Hepatocyte (in vitro differentiated cells): ENCODE measurements around the gene H6PD. TPM values are rescaled to one million over a fixed set of nuclear protein-coding genes. Genes with fewer than 3 reads are reported as not detected.

ENCODE experiments used
- DNase-seq: peaks from one replicate; pipeline ENCODE4 v3.0.0-alpha.2; 2016; ENCODE audit warnings: low spot score
- H2AFZ ChIP-seq: fragments of 200-600 bp; sonication (generic); 2 replicates; pipeline ENCODE4 v1.6.0; 2016; ENCODE audit warnings: antibody characterized with exemption, mild to moderate bottlenecking
- H3K27ac ChIP-seq: fragments of 200-600 bp; sonication (generic); 2 replicates; pipeline ENCODE4 v1.5.1; 2016; ENCODE audit warnings: mild to moderate bottlenecking
- H3K27me3 ChIP-seq: fragments of 200-600 bp; sonication (generic); 2 replicates; pipeline ENCODE4 v1.6.1; 2016
- H3K36me3 ChIP-seq: fragments of 200-600 bp; sonication (generic); replicated peaks from 2 replicates; pipeline ENCODE4 v1.5.1; 2016; ENCODE audit warnings: low read depth; ENCODE audit not compliant: insufficient read depth
- H3K4me1 ChIP-seq: fragments of 200-600 bp; sonication (generic); 2 replicates; pipeline ENCODE4 v1.5.1; 2016; ENCODE audit warnings: mild to moderate bottlenecking, moderate library complexity; ENCODE audit not compliant: insufficient read depth
- H3K4me2 ChIP-seq: fragments of 200-600 bp; sonication (generic); 2 replicates; pipeline ENCODE4 v1.6.0; 2016
- H3K4me3 ChIP-seq: fragments of 200-600 bp; sonication (generic); 2 replicates; pipeline ENCODE4 v1.5.1; 2016; ENCODE audit warnings: mild to moderate bottlenecking
- H3K79me2 ChIP-seq: fragments of 200-600 bp; sonication (generic); 2 replicates; pipeline ENCODE4 v1.6.0; 2017; ENCODE audit warnings: mild to moderate bottlenecking
- H3K9me2 ChIP-seq: fragments of 200-600 bp; sonication (generic); replicated peaks from 2 replicates; pipeline ENCODE4 v1.6.0; 2017; ENCODE audit warnings: mild to moderate bottlenecking; ENCODE audit not compliant: insufficient read depth
- H3K9me3 ChIP-seq: fragments of 200-600 bp; sonication (generic); 2 replicates; pipeline ENCODE4 v1.5.1; 2016; ENCODE audit warnings: low read depth, mild to moderate bottlenecking
- H4K20me1 ChIP-seq: fragments of 200-600 bp; sonication (generic); 2 replicates; pipeline ENCODE4 v1.6.0; 2016; ENCODE audit warnings: mild to moderate bottlenecking; ENCODE audit not compliant: insufficient read depth, poor library complexity, severe bottlenecking
- CTCF ChIP-seq: fragments of 200-600 bp; sonication (generic); IDR thresholded peaks from 2 replicates; pipeline ENCODE4 v1.5.1; 2016; ENCODE audit warnings: antibody characterized with exemption, mild to moderate bottlenecking; ENCODE audit not compliant: poor library complexity
- EZH2 ChIP-seq: fragments of 200-600 bp; sonication (generic); IDR thresholded peaks from 2 replicates; pipeline ENCODE4 v1.6.1; 2016; ENCODE audit warnings: antibody characterized with exemption, mild to moderate bottlenecking, borderline replicate concordance
- EZH2phosphoT487 ChIP-seq: fragments of 200-600 bp; sonication (generic); IDR thresholded peaks from one replicate; pipeline ENCODE4 v1.6.1; 2018; ENCODE audit warnings: antibody characterized with exemption, mild to moderate bottlenecking, low read depth, moderate library complexity; ENCODE audit not compliant: unreplicated experiment, severe bottlenecking
- WGBS: methylation state at CpG from one replicate; pipeline ENCODE4 v1.1.6; 2016; ENCODE audit warnings: low lambda C conversion rate; ENCODE audit errors: missing lambda C conversion rate; 5-methylcytosine and 5-hydroxymethylcytosine counted together
- polyA plus RNA-seq: library from polyadenylated mRNA; unstranded; fragments of >200 nt; fragmentation: Nextera tagmentation; extraction: Ambion mirVana; gene quantifications from 2 replicates; pipeline ENCODE4 v1.2.1, GENCODE V29; 2016
- total RNA-seq: library from RNA; depleted of rRNA; stranded (reverse); fragments of >200 nt; gene quantifications from 2 replicates; pipeline ENCODE4 v1.2.3, GENCODE V29; 2014

H6PD gene
- total and polyA plus RNA-seq, 2 experiments from 2014 or later = 26.3 to 54.8 TPM

- no peak for DNase-seq
- peak overlapping the region; percentile 66 for H3K4me2 ChIP-seq
- H4K20me1 ChIP-seq = peaks cover 66% of the 10 kb centered on the region
- no peaks in the 10 kb centered on the region for H3K36me3 ChIP-seq
- peaks cover 49% of the 10 kb centered on the region for H3K4me1 ChIP-seq
- H3K9me2 ChIP-seq = no peaks in the 10 kb centered on the region
- TF ChIP-seq EZH2 (no peak), EZH2phosphoT487 (no peak), CTCF (no peak)
- H3K9me3 ChIP-seq = no peaks in the 10 kb centered on the region
- peak overlapping the region; percentile 91 for H3K27ac ChIP-seq
- H3K27me3 ChIP-seq = no peaks in the 10 kb centered on the region
- peaks cover 98% of the 10 kb centered on the region for H3K79me2 ChIP-seq
- no peak overlapping the region for H3K4me3 ChIP-seq
- WGBS = 91% methylated on average over 17 of the region's 20 CpGs
- no peak overlapping the region for H2AFZ ChIP-seq
Measured at GRCh38 chr1:9319208-9319788, 84.7 kb downstream of the H6PD start.

- H3K4me1 ChIP-seq = peaks cover 49% of the 10 kb centered on the region
- no peak overlapping the region for H3K4me3 ChIP-seq
- H2AFZ ChIP-seq = no peak overlapping the region
- no peak for TF ChIP-seq CTCF
- no peak for TF ChIP-seq EZH2phosphoT487
- TF ChIP-seq EZH2 = no peak
- peak overlapping the region; percentile 66 for H3K4me2 ChIP-seq
- H3K27me3 ChIP-seq = no peaks in the 10 kb centered on the region
- no peaks in the 10 kb centered on the region for H3K9me2 ChIP-seq
- H3K79me2 ChIP-seq = peaks cover 98% of the 10 kb centered on the region
- 62% methylated on average over 21 of the region's 21 CpGs for WGBS
- no peaks in the 10 kb centered on the region for H3K9me3 ChIP-seq
- DNase-seq = peak; percentile 45
- no peaks in the 10 kb centered on the region for H3K36me3 ChIP-seq
- peaks cover 60% of the 10 kb centered on the region for H4K20me1 ChIP-seq
- H3K27ac ChIP-seq = peak overlapping the region; percentile 91
Measured at GRCh38 chr1:9319789-9320519, 85.4 kb downstream of the H6PD start.

Other genes with a start within 250 kb of the H6PD start
- gene SLC2A7, start 208.4 kb upstream of the H6PD start, total RNA-seq = 0.16 and 0.27 TPM in 2 replicates
- gene SLC2A7, start 208.4 kb upstream of the H6PD start, polyA plus RNA-seq = 0.13 and 0.40 TPM in 2 replicates
- gene SLC2A5, start 165.1 kb upstream of the H6PD start, total RNA-seq = 7.2 TPM in 2 replicates
- gene SLC2A5, start 165.1 kb upstream of the H6PD start, polyA plus RNA-seq = 7.1 and 8.2 TPM in 2 replicates
- gene GPR157, start 105.7 kb upstream of the H6PD start, total RNA-seq = 15.3 and 18.6 TPM in 2 replicates
- gene GPR157, start 105.7 kb upstream of the H6PD start, polyA plus RNA-seq = 6.9 and 14.4 TPM in 2 replicates
- 61.3 and 66.9 TPM in 2 replicates for gene SPSB1, start 58.1 kb downstream of the H6PD start, total RNA-seq
- 75.3 and 102 TPM in 2 replicates for gene SPSB1, start 58.1 kb downstream of the H6PD start, polyA plus RNA-seq